Measurements from ENCODE around the gene CLEC17A. TPM values are rescaled to one million over a fixed set of nuclear protein-coding genes. Genes with fewer than 3 reads are reported as not detected.
A peak's percentile ranks its signal among the peaks of the same experiment; 100 is the strongest.

Gene CLEC17A
- total RNA-seq, 4 donors from 2014 or later, result 0.41 to 4.9 TPM; not detected in 2

DNA sequence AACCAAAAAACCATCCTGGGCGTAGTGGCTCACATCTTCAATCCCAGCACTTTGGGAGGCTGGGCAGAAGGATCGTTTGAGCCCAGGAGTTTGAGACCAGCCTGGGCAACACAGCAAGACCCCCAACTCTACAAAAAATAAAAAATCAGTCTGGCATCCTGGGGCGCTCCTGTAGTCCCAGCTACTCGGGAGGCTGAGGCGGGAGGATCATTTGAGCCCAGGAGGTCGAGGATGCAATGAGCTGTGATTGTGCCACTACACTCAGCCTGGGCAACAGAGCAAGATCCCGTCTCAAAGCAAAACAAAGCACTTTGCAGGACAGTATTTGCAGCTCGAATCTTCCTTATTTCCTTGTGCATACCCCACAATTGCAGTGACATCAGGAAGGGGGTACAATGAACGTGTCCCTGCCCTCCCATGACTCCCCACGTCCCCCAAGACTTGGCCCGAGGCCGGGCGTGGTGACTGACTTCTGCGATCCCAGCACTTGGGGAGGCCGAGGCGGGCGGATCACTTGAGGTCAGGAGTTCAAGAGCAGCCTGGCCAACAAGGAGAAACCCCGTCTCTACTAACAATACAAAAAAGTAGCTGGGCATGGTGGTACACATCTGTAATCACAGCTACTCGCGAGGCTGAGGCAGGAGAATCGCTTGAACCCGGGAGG is 11.9 kb upstream of the CLEC17A start:
- H3K27me3 ChIP-seq, result no peaks in the 10 kb centered on the region
- H3K4me1 ChIP-seq, result peaks cover 16 to 49% (median 33%) of the 10 kb centered on the region in 4 donors
- 21 to 40% methylated on average over 5 to 22 of the region's 22 CpGs for WGBS, 2 donors (ENCODE audit: low coverage in 1 of 2)
- no peak for TF ChIP-seq POLR2AphosphoS5 (IDR thresholded peaks at IDR 0.05)
- no peak for TF ChIP-seq POLR2A (IDR thresholded peaks at IDR 0.05)
- TF ChIP-seq, protein P1, sequence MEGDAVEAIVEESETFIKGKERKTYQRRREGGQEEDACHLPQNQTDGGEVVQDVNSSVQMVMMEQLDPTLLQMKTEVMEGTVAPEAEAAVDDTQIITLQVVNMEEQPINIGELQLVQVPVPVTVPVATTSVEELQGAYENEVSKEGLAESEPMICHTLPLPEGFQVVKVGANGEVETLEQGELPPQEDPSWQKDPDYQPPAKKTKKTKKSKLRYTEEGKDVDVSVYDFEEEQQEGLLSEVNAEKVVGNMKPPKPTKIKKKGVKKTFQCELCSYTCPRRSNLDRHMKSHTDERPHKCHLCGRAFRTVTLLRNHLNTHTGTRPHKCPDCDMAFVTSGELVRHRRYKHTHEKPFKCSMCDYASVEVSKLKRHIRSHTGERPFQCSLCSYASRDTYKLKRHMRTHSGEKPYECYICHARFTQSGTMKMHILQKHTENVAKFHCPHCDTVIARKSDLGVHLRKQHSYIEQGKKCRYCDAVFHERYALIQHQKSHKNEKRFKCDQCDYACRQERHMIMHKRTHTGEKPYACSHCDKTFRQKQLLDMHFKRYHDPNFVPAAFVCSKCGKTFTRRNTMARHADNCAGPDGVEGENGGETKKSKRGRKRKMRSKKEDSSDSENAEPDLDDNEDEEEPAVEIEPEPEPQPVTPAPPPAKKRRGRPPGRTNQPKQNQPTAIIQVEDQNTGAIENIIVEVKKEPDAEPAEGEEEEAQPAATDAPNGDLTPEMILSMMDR (IDR thresholded peaks at IDR 0.05), result no peak
- in situ Hi-C loops (cut with MboI; ENCODE audit: low pct_ligation_motif_present in 1 of 4, low pct_unique_long_range_greater_than_20kb in 1 of 4, low sequenced_read_pairs in 3 of 4) (loop anchor here (10.0 to 25.0 kb wide), 3 partner anchors 114 to 324 kb away; partner anchors contain the start of gene OR7A17 (in 1 of the 4)), intact Hi-C loops (cut with DNase I; ENCODE audit: low total_unique reads) (no loop called here)
- no peaks in the 10 kb centered on the region for H3K9me3 ChIP-seq
- H3K27ac ChIP-seq, result peak overlapping the region; percentile 84 to 88 (median 85)
- peaks cover 0 to 6% (median 1%) of the 10 kb centered on the region in 4 donors for H3K36me3 ChIP-seq
- peak overlapping the region; percentile 83 to 93 (median 86) for H3K4me3 ChIP-seq
- DNase-seq, result no peak

DNA sequence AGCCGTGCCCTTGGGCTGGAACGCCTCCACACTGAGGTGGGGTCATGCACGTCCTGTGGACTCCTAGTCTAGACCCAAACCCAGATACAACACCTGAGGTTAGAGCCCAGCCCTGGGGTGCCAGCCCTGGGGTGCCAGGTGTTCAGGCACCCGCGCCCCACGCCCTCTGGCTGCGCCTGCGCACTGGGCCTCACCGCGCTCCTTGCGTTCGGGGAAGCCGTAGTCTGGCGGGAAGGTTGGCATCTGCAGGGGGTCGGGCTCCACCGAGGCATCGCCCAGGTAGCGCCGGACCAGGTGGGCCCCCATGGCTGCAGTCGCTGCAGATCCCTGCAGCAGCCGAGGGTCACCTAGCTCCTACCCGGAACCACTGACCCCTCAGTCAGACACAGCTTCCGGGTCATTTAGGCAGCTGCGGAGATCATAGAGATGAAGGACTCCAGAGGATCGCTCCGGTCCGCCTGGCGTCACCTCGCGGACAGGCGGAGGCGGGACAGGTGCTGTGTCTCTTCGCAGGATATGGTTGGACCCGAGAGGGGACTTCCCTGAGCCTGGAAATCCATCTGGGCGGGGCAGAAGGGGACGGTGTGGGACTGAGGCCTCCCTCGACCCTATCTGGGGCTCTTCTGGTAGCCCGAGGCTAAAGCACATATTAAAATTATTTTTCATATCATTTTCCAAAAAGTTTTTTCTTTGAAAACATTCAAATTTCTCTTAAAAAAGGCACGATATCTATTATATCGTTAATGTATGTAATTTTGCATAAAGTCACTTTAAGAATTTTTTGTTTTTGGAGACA is 11.0 kb upstream of the CLEC17A start, which contains the start of gene NDUFB7:
NDUFB7 (minus strand) TSS at position 372 of the 796 bp plus-strand sequence; CDS start at position 306, 66 bp downstream.
- WGBS, 2 donors (ENCODE audit: low coverage in 1 of 2), result 2 to 9% methylated on average over 4 to 39 of the region's 40 CpGs
- no peaks in the 10 kb centered on the region for H3K27me3 ChIP-seq
- H3K36me3 ChIP-seq, result peaks cover 0 to 6% (median 0%) of the 10 kb centered on the region in 4 donors
- peaks cover 16 to 49% (median 33%) of the 10 kb centered on the region in 4 donors for H3K4me1 ChIP-seq
- peak within 1 kb of the TSS; percentile 84 to 88 (median 85) for H3K27ac ChIP-seq
- H3K9me3 ChIP-seq, result no peaks in the 10 kb centered on the region
- no peak for TF ChIP-seq EP300 (IDR thresholded peaks at IDR 0.05; ENCODE audit: low read depth)
- TF ChIP-seq, protein P1 (IDR thresholded peaks at IDR 0.05), result peak; percentile 58 to 81 (median 67)
- TF ChIP-seq POLR2A (IDR thresholded peaks at IDR 0.05), result peak; percentile 71
- TF ChIP-seq POLR2AphosphoS5 (IDR thresholded peaks at IDR 0.05), result peak; percentile 42 to 85 (median 78)
- intact Hi-C loops (cut with DNase I; ENCODE audit: low total_unique reads), result loop anchor here (2.0 kb wide), 1 partner anchor 117 kb away; no protein-coding TSS in a partner anchor
- in situ Hi-C loops (cut with MboI; ENCODE audit: low pct_ligation_motif_present in 1 of 4, low pct_unique_long_range_greater_than_20kb in 1 of 4, low sequenced_read_pairs in 3 of 4), result loop anchor here (10.0 to 25.0 kb wide), 3 partner anchors 113 to 323 kb away; partner anchors contain the start of gene OR7A17 (in 1 of the 4)
- peak within 1 kb of the TSS; percentile 83 to 93 (median 86) for H3K4me3 ChIP-seq
- DNase-seq, result peak; percentile 93

DNA sequence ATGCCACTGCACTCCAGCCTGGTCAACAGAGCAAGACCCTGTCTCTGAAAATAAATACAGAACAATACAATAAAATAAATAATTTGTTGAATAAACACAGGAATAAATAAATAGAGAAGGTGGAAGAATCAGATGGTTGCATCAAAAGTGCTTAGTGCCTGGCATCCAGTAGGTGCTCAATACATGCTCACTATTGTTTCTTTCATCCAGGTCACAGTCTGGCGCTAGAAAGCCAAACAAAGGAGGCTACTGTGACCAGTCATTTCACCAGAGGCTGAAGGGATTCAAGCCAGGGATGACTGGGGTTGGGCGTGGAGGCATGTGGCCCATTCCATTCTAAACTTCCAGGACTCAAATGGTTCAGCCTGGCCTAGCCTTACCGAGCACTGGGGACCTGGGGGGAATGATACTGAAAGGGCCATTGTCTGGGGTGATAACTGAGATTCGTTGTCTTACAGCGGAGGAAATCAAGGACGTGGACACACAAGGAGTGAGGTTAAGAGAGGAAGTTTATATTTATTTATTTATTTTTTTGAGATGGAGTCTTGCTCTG is 7.4 kb upstream of the CLEC17A start:
- DNase-seq, result no peak
- Histone ChIP-seq H3K27ac (no peak overlapping the region), H3K4me1 (peaks cover 12 to 26% (median 19%) of the 10 kb centered on the region in 4 donors), H3K36me3 (no peaks in the 10 kb centered on the region), H3K4me3 (no peak overlapping the region), H3K9me3 (no peaks in the 10 kb centered on the region), H3K27me3 (no peaks in the 10 kb centered on the region)
- no peak for TF ChIP-seq POLR2A (IDR thresholded peaks at IDR 0.05)
- TF ChIP-seq, protein P1 (IDR thresholded peaks at IDR 0.05), result no peak
- no peak for TF ChIP-seq EP300 (IDR thresholded peaks at IDR 0.05; ENCODE audit: low read depth)
- no peak for TF ChIP-seq POLR2AphosphoS5 (IDR thresholded peaks at IDR 0.05)
- 84 to 89% methylated on average over 3 to 6 of the region's 6 CpGs for WGBS, 2 donors (ENCODE audit: low coverage in 1 of 2)
- in situ Hi-C loops (cut with MboI; ENCODE audit: low pct_ligation_motif_present in 1 of 4, low pct_unique_long_range_greater_than_20kb in 1 of 4, low sequenced_read_pairs in 3 of 4) (loop anchor here (10.0 kb wide), 2 partner anchors 109 to 319 kb away; no protein-coding TSS in a partner anchor), intact Hi-C loops (cut with DNase I; ENCODE audit: low total_unique reads) (no loop called here)
